GM18508 (cell line): ENCODE data around the gene AGFG1.
"Not testable (repeated sequence)": the region's sequence is repeated elsewhere in the genome, so short reads cannot be mapped to it uniquely, and the experiment has no call there.

Experiments
- ATAC-seq: cut with Tn5 transposase; IDR thresholded peaks from one replicate; pipeline ENCODE4 v1.9.1; 2021; ENCODE audit warnings: moderate number of reproducible peaks; ENCODE audit not compliant: insufficient read depth, unreplicated experiment

AGFG1 gene

GRCh38 chr2:227528803-227529202 lies 56.8 kb downstream of the AGFG1 start:
- ATAC-seq, result no peak

- ATAC-seq, result no peak
These were observed 57.9 kb downstream of the AGFG1 start for GRCh38 chr2:227529871-227530270.

- peak; percentile 80 for ATAC-seq
These were observed 62.8 kb downstream of the AGFG1 start for GRCh38 chr2:227534714-227535113.

DNA sequence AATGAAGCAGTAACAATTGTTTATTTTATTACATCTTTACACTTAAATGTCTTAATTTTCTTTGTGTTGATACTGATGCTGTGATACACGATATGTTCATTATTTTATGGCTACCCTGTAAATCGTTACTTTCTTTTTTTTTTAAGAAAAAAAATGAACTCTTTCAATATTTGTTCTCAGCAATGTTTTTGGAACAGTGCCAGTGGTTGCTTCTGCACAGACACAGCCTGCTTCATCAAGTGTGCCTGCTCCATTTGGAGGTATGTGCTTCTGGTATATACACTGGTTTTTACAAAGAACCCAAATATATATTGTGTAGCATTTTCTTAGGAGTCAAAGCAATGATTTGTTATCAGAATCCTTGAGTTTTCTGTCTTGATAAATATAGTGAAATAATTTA lies 64.5 kb downstream of the AGFG1 start:
- no peak for ATAC-seq

DNA sequence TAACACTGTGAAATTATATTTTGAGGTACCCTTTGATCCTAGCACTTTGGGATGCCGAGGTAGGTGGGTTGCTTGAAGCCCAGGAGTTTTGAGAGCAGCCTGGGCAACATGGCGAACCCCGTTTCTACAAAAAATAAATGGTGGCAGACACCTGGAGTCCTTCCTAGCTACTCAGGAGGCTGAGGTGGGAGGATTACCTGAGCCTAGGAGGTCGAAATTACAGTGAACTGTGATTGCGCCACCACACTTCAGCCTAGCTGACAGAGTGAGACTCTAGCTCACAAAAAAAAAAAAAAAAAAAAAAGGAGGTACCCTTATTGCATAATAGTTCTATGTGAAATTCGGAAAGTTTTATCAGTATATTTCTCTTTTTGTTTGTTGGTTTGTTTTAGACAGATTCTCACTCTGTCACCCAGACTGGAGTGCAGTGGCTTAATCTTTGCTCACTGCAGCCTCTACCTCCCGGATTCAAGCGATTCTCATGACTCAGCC lies 67.6 kb downstream of the AGFG1 start:
- no peak for ATAC-seq

GRCh38 chr2:227540352-227540751 lies 68.4 kb downstream of the AGFG1 start:
- not testable (repeated sequence) for ATAC-seq

GRCh38 chr2:227545990-227546389 lies 74.0 kb downstream of the AGFG1 start:
- no peak for ATAC-seq

DNA sequence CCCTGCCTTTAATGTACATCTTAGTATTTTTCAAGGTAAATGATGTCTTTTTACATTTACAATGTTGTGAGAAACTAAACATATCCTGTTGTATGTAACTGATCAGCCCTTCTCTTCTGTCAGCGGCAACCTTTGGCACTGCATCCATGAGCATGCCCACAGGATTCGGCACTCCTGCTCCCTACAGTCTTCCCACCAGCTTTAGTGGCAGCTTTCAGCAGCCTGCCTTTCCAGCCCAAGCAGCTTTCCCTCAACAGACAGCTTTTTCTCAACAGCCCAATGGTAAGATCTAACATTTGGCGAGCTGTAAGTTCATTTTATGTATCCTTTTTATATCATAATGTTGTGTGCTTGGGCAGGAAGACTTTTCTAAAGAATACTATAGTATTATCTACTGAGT lies 79.9 kb downstream of the AGFG1 start:
- no peak for ATAC-seq

DNA sequence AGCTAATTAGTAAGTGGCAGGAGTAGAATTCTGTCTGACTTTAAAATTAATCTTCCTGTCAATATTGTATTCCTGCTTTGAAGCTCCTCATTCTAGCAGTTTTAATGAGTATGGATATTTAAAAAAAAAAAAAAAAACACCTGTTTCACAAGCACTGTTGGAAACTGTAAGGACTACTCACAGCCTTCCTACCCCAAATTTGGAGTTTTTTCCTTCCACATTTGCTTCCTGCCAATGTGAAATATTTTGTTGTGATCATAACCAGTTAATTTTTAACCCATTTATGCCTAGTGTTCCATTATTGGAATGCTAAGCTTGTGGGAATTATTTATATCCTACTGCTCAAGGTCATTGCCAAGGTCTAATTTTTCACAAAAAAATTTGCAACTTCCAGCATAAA lies 90.6 kb downstream of the AGFG1 start:
- no peak for ATAC-seq

DNA sequence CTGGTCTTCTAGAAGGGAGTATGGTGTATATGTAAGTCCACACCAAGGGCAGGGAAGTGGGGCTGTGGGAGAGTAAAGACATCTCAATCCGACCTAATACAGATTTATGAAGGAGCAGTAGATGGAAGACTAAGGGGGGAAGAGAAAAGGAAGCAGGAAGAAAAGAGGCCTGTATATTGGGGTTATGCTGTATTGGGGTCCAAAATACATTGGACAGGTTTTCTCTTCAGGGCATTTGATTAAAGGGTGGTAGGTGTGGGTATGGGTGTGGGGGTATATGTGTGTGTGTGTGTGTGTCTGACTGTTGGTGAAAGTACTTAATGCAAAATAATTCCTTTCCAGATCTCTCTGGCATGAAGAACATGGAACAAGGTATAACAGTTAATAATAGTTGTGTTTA lies 93.1 kb downstream of the AGFG1 start:
- no peak for ATAC-seq

DNA sequence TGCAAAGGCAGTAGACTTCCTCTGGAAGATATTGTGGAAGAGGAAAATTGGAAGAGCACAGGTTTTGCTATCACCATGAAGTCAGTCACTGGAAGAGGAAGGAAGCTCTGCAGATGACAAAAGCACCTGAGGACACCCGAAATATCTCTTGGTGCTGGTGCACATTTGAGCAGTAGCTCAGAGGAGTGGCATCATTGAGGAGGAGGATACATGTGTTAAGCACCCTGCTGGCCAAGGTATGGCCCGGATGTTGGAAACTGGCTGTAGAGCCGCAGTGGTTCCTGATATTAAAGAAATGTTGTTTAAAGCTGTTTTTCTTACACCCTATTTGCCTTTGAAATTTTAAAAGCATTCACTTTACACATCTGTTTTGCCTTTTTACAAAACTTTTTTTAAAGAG lies 94.1 kb downstream of the AGFG1 start:
- ATAC-seq, result no peak

DNA sequence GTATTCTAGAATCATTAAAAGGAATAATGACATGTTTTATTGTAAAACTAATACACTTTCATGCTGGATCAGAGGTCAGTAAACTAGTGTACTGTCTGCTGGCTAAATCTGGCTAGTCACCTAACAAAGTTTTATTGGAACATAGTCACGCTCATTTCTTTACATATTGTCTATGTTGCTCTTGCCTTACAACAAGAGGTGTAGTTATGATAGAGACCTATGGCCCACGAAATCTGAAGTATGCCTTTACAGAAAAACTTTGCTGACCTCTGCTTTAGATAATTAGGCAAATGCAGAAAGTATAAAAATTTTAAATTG lies 96.9 kb downstream of the AGFG1 start:
- ATAC-seq, result no peak

GRCh38 chr2:227570615-227571014 lies 98.7 kb downstream of the AGFG1 start:
- no peak for ATAC-seq

DNA sequence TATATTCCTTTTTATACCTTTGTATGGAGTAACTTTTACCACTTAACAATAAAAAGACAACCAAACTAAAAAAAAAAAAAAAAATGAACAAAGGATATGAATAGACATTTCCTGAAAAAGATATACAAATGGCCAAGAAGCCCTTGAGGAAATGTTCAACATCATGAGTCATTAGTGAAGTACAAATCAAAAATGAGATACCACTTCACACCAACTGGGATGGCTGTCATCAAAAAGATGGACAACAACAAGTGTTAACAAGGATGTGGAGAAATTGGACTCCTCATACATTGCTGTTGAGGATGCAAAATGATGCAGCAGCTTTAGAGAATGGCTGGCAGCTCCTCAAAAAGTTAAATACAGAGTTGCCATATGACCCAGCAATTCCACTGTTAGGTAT lies 104.2 kb downstream of the AGFG1 start:
- no peak for ATAC-seq

DNA sequence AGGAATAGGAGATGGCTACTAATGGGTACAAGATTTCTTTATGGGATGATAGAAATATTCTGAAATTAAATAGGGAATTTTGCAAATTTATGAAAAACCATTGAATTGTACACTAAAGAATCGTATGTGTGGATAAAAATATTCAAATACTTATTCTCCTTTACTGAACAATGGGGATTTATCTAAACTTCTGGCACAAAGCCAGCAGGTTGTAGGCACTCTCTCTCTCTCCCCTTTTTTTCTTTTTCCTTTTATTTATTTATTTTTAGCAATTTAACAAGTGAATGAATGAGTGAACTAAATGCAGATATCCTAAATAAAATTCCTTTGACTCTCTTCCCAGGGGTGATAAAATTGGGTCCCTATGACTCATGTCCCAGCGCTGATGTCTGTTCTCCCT lies 104.9 kb downstream of the AGFG1 start:
- no peak for ATAC-seq

- no peak for ATAC-seq
These were observed 105.6 kb downstream of the AGFG1 start for GRCh38 chr2:227577555-227577954.

- ATAC-seq, result no peak
These were observed 106.7 kb downstream of the AGFG1 start for GRCh38 chr2:227578642-227579041.

DNA sequence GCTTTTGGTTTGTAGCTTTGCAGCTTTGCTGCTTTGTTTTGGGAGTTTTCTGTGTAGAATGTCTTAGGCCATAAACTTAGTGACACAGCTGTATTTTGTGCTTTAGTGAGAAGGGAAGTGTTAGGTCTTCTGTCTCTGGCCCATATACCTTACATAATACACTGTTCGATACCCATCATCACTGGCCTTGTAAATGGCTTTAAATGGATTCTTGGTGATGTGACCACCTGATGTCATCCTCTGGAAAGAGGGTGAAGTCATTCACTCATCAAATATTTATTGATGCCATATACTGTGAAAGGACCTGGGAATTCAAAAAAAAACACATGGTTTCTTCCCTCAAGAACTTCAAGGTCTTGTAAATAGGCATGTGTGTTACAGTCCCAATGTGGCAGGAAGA lies 107.8 kb downstream of the AGFG1 start:
- no peak for ATAC-seq

GRCh38 chr2:227582369-227582768 lies 110.4 kb downstream of the AGFG1 start:
- ATAC-seq, result no peak

DNA sequence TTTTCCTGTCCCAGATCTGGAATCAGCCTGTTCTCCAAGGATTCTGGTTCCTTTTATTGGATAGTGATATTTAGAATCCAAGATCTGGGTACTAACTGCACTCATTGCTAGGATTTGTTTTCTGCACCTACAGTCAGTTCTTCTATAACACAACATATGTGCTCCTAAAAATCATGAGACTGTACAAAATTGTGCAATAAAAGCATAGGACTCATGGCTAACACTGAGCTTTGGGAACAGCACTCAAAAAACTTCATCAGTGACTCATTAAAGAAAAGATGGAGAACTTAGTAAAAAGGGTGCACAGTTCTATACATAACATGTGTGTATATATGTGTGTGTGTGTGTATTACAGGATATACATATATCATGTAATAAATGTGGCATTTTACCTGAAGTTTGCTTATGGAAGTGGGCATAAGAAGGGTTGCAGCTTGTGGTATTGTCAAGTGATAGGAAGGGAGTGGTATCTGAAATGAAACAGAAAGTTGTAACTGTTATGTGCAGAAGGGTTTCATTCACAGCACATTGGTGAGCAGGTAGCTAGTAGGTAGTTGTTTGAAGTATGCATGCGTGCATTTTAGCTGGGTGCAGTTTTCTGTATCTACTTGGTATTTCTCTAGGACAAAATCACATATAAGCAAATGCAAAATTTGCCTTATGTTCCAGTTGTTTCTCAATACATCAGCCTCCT lies 120.9 kb downstream of the AGFG1 start:
- peak; percentile 85 for ATAC-seq

- ATAC-seq, result no peak
These were observed 123.8 kb downstream of the AGFG1 start for GRCh38 chr2:227595797-227596196.

- ATAC-seq, result no peak
These were observed 125.1 kb downstream of the AGFG1 start for GRCh38 chr2:227597036-227597435.

- ATAC-seq, result no peak
These were observed 126.0 kb downstream of the AGFG1 start for GRCh38 chr2:227597998-227598397.
